8988T (cell line): ENCODE data around the gene PAIP2B.
"Not testable (repeated sequence)": the region's sequence is repeated elsewhere in the genome, so short reads cannot be mapped to it uniquely, and the experiment has no call there.

Experiments used
- DNase-seq: peaks from one replicate; pipeline ENCODE4 v3.0.0; 2011

The PAIP2B gene

GRCh38 chr2:71215447-71215846 is 11.5 kb downstream of the PAIP2B start:
- DNase-seq: no peak

- DNase-seq: no peak
These were observed 14.6 kb downstream of the PAIP2B start for GRCh38 chr2:71212336-71212735.

DNA sequence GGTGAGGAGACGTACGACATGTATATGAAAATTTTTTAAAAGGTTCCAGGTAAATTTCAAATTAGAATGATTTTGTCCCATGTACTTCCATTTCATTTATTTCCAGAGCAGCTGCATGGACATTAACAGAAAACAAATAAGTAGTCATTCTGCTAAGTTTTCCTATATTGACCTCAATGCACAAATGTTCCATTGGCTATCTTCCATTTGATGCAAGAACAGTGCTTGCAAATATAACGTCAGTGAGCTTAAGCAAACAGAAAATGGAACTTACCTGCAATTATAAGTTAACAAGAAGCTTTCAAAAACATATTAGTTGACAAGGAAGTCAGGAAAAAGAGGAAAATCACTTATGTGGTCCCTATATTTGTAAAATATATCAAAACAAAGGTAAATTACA is 16.6 kb downstream of the PAIP2B start:
- no peak for DNase-seq

GRCh38 chr2:71208756-71209155 is 18.1 kb downstream of the PAIP2B start:
- no peak for DNase-seq

GRCh38 chr2:71207601-71208000 is 19.3 kb downstream of the PAIP2B start:
- no peak for DNase-seq

DNA sequence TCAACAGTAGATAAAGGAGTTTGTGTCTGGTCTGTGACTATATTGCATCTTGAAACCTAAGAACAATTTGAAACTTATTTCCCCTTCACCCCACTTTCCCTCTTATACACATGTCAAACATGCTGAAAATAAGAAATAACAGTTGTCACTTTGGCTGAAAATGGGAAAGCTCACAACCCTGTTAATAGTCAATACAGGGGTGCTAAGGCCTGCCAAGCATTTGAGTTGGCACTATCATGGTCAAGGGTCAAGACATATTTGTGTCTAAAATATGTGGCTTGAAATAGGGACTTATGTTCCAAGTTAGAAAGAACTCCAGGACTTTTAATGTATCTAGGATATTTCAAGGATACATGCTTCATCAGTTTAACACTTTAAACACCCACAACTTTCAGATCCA is 20.6 kb downstream of the PAIP2B start:
- no peak for DNase-seq

DNA sequence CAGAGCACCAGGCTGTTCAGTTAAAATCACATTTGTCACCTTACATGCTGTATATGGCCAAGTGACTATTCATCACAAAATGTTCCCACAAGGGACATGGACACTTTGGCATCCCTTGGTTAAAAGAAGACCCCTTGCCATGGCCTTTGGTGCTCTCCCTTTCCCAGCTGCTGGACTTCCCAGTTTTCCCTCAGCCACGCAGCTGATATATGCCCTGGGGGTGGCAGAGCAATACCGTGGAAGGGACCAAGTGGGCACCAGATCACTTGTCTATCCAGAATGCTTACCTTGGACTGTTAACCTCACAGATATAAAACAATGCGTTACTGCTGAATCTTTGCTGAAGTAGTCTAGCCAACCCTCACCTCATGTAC is 35.3 kb downstream of the PAIP2B start:
- no peak for DNase-seq

- DNase-seq: no peak
These were observed 36.0 kb downstream of the PAIP2B start for GRCh38 chr2:71190656-71191569.

DNA sequence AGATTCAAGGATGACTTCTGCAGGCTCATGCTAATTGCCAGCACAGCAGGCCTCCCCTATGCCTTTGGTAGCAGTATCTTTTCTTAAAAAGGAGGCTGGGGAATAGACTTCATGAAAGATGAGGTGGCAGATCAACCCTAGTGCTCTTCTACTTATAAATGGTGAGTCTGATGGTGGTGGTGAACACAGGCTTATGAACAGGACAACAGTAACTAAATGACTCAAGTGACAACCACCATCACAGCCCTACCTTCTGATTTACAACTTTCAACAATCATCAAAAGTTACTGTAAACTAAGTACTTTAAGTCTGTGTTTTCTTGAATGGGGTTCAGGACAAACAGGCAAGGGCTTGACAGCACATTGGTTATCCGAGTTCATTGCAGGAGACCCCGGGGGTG is 39.3 kb downstream of the PAIP2B start:
- DNase-seq: no peak

- no peak for DNase-seq
These were observed 39.9 kb downstream of the PAIP2B start for GRCh38 chr2:71186973-71187372.

DNA sequence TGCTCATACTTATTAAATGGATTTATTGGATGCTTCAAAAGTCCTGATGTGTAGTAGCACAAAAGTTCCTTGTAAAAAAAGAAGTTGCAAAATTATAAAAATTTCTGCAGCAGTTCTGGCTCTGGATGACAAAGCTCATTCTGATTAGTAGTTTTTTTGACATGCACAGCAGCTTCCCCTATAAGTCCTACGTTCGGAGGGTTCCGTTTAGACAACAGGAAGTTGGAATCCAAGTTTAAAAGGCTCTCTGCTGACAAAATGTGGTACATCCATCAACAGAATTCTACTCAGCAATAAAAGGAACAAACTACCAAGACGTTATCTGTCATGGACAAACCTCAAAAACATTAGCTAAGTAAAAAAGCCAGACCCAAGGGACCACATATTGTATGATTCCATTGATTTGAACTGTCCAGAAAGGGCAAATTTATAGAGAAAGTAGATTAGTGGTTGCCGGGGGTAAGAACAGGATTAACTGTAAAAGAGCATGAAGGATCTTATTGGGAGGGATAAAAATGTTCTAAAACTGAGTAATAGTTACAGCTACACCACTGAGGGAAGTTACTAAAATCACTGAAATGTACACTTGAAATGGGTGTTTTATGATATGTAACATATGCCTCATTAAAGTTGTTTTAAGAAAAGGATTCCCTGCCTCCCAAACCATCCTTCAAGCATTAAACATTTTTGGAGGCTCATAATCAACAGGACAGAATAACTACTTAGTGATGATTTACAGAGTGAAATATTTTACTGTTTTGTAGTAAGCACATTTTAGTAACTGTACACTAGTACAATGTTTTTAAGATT is 43.4 kb downstream of the PAIP2B start:
- not testable (repeated sequence) for DNase-seq

DNA sequence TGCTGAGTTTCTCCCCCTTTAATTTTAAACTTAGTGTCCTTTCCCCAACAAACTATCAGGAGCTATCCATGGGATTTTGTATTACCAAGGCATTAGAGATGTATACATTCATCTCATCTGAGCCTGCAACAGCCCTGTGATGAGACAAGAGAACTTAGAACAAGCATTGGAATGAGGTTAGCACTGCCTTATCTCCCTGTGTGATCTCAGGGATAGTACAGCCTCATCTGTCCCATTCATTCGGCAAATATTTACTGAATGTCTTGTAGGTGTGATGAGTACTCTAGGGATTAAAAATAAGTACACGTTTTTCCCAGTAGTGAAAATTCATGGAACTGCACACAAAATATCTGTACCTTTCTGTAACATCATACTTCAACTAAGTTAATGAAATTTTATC is 45.6 kb downstream of the PAIP2B start:
- no peak for DNase-seq

DNA sequence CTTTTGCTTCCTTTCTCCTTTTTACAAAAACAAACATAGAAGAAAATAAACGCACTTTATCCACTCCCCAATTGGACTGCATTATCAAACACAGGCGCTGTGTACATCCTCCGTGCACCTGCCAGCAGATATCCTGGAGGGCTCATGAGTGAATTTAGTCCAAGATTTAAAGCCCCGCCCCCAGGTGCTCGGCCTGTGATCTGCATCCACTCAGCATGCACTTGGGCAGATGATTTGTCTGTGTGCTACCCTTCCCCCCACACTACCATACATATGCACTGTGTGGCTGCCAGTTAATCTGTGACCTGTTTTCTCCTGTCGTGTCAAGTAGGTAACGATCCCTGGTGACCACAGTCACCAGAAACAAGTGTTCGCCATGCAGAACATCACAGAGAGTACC is 48.1 kb downstream of the PAIP2B start:
- not testable (repeated sequence) for DNase-seq

- DNase-seq: no peak
These were observed 52.7 kb downstream of the PAIP2B start for GRCh38 chr2:71174207-71174606.

GRCh38 chr2:71173096-71173495 is 53.8 kb downstream of the PAIP2B start:
- DNase-seq: no peak

DNA sequence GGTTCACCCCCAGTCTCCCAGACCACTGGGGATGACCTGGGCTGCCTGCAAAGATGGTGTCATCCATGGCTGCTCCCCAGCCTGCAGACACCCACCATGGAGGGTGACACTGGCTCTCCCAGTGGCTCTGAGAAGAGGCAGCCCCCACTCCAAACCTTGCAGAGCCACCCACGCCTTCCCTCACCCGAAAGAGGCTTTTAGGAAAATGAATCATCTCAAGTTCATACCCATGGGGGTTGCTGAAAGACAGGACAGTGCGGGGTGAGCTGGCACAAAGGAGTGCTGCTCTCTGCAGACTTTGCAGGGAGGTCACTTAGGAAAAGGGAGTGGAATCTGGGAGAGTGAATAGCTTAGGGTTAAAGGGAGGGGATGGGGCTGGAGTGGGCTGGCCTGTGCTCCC is 60.1 kb downstream of the PAIP2B start:
- DNase-seq: no peak

DNA sequence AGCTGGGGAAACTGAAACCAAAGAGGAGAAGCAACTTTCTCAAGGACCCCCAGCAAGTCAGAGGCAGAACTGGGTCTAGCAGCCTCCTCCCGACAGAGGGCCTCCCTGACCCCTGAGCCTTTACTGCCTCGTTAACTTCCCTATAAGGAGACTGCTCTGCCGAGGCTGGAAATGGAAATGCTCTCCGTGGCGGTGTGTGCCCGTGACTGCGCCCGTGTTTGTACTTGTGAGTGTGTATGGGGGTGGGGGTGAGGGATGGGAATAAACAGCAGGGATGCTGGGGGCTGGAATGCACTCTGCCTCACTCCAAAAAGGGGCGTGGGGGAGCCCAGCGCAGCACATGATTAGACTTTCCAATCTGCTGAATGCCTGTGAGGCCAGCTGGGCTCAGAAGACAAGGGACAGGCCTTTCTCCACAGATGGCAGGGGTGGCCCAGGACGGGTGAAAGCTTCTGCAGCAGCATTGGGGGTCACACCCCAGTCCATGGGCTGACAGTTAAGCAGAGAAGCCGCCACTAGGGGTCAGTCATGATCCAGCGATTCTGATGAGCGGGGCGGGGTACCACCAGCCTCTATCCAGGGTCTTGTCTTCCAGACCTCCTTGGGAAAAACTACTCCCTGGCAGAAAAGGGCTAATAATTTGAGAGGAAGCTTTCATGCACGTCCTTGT is 69.6 kb downstream of the PAIP2B start:
- DNase-seq: peak; percentile 53

- DNase-seq: no peak
These were observed 70.3 kb downstream of the PAIP2B start for GRCh38 chr2:71156573-71156972.

- DNase-seq: no peak
These were observed 71.1 kb downstream of the PAIP2B start for GRCh38 chr2:71155846-71156245.

- DNase-seq: peak; percentile 65
These were observed 72.1 kb downstream of the PAIP2B start for GRCh38 chr2:71154798-71155197.

GRCh38 chr2:71154279-71154678 is 72.6 kb downstream of the PAIP2B start:
- DNase-seq: no peak

DNA sequence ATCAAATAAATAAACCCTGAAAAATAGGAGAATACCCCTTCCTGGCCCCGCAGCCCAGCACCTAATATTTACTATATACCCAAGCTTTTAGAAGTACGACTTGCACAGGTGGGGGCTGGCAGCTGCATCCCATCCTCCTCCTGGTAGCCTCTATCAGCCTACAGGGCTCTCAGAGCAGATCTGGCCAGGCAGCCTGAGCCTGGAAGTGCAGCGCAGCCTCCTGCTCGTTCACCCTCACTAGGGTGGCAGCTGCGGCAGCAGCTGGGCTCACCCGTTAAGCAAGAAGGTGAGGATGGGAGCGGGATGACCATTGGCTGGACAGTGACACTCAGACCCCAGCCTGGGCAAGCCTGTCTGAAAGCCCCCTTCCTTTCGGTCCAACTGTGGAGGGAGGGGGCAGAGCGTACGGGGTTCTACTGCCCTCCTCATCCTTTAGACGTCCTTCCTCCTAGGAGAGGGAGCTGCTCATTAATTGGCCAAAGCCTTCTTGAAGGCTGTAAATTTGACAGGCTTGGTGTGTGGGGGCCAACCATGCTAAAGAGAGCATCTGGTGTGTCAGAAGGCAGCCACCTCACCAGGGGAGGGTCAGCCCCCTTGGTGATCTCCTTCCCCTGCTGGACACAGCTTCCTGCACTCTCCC is 73.2 kb downstream of the PAIP2B start:
- no peak for DNase-seq

DNA sequence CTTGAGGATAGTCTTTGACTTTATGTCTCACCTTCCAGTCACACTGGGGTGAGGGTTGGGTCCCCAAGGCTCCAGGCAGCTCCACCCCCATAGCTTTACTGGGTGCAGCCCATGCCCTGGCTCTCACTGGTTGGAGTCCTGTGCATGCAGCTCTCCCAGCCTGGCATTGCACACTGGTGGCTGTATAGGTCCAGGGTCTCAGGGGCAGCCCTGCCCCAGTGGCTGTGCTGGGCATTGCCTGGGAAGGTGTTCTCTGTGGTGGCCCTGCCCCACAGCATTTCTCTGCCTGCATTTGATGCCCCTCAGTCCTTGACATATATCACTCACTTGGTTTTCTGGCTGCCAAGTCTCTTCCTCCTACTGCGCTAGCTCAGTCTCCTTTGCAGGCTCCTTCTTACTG is 75.3 kb downstream of the PAIP2B start:
- DNase-seq: no peak
